Measurements from ENCODE around the gene RECQL.

GRCh38 chr12:21453312-21453852, 48.1 kb downstream of the RECQL start:
- TF ChIP-seq TAF1 (IDR thresholded peaks at IDR 0.05; ENCODE audit: borderline replicate concordance, low read depth, low read length) (no peak), SMC3 (IDR thresholded peaks at IDR 0.05; ENCODE audit: low read depth, low read length) (no peak), YY1 (IDR thresholded peaks at IDR 0.05; ENCODE audit: low read depth) (no peak), CTCF (IDR thresholded peaks at IDR 0.05) (no peak), USF1 (IDR thresholded peaks at IDR 0.05; ENCODE audit: borderline replicate concordance, low read depth) (no peak), RFX5 (IDR thresholded peaks at IDR 0.05; ENCODE audit: low read length) (no peak), GABPA (IDR thresholded peaks at IDR 0.05; ENCODE audit: low read depth) (no peak), ELF1 (IDR thresholded peaks at IDR 0.05) (no peak), EP300 (IDR thresholded peaks at IDR 0.05; ENCODE audit: borderline replicate concordance in 1 of 2, low read depth in 1 of 2, low read length in 1 of 2) (no peak), EZH2phosphoT487 (IDR thresholded peaks at IDR 0.05; ENCODE audit: borderline replicate concordance, low read depth) (no peak), RXRA (IDR thresholded peaks at IDR 0.05; ENCODE audit: borderline replicate concordance, low read depth) (no peak), CHD2 (IDR thresholded peaks at IDR 0.05; ENCODE audit: low read length, partially characterized antibody) (no peak), FOSL2 (IDR thresholded peaks at IDR 0.05; ENCODE audit: borderline replicate concordance, low read depth) (no peak)

Data from SK-N-SH (cell line).